ENCODE data around the gene BAK1.

- TF ChIP-seq, protein P1, sequence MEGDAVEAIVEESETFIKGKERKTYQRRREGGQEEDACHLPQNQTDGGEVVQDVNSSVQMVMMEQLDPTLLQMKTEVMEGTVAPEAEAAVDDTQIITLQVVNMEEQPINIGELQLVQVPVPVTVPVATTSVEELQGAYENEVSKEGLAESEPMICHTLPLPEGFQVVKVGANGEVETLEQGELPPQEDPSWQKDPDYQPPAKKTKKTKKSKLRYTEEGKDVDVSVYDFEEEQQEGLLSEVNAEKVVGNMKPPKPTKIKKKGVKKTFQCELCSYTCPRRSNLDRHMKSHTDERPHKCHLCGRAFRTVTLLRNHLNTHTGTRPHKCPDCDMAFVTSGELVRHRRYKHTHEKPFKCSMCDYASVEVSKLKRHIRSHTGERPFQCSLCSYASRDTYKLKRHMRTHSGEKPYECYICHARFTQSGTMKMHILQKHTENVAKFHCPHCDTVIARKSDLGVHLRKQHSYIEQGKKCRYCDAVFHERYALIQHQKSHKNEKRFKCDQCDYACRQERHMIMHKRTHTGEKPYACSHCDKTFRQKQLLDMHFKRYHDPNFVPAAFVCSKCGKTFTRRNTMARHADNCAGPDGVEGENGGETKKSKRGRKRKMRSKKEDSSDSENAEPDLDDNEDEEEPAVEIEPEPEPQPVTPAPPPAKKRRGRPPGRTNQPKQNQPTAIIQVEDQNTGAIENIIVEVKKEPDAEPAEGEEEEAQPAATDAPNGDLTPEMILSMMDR (IDR thresholded peaks at IDR 0.05), result no peak
- TF ChIP-seq POLR2A (IDR thresholded peaks at IDR 0.05) (no peak), POLR2AphosphoS5 (IDR thresholded peaks at IDR 0.05) (no peak)
These were observed 15.1 kb upstream of the BAK1 start for GRCh38 chr6:33595001-33595846.
